Stimulated activated CD8-positive, alpha-beta memory T cell treated with anti-CD3 and anti-CD28 coated beads, Interleukin-12 subunit alpha, Interleukin-12 subunit beta, amount 100 ng/mL, for 1 hour (primary cell): ENCODE data around the gene ACAD9.
A peak's percentile ranks its signal among the peaks of the same experiment; 100 is the strongest.
"Not testable (repeated sequence)": the region's sequence is repeated elsewhere in the genome, so short reads cannot be mapped to it uniquely, and the experiment has no call there.

Experiments
- DNase-seq: peaks from one replicate; pipeline ENCODE4 v3.0.0-alpha.2; 2020; ENCODE audit warnings: low read depth

The ACAD9 gene

GRCh38 chr3:128895843-128896697 lies 16.6 kb downstream of the ACAD9 start:
- DNase-seq = no peak

DNA sequence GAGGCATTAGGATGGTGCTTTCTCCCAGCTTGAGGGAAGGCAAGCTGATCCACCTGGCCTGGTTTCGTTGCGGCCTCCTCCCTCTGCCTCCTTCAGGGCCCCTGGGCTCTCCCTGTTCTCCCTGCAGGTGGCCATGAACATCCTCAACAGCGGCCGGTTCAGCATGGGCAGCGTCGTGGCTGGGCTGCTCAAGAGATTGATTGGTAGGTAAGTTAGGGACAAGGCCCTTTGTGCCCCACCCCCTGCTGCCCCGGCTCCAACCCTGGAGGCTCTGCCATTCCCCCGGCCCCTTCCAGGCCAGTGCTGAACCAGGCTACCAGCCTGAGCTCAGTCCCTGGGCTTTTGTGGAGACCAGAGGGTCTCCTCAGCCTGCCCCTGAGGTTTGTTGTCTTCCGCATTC lies 23.0 kb downstream of the ACAD9 start:
- DNase-seq = no peak

DNA sequence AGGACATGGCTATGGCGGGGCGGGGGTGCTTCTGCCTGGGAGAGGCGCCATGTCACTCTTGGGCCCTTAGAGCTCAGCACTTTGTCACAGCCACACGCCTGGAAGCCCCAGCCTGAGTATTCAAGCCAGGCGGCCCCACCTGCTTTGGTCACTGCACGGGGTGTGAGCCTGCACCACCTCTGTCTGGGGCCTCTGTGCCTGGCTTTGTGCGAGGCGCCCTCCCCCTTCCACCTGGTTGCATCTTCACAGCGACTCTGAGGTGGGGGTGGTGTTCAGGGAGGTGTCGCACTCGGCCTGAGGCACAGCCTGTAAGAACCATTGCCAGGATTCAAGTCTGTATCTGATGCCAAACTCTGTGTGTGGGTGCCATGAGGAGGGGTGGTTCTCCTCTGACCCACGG lies 24.1 kb downstream of the ACAD9 start:
- no peak for DNase-seq

DNA sequence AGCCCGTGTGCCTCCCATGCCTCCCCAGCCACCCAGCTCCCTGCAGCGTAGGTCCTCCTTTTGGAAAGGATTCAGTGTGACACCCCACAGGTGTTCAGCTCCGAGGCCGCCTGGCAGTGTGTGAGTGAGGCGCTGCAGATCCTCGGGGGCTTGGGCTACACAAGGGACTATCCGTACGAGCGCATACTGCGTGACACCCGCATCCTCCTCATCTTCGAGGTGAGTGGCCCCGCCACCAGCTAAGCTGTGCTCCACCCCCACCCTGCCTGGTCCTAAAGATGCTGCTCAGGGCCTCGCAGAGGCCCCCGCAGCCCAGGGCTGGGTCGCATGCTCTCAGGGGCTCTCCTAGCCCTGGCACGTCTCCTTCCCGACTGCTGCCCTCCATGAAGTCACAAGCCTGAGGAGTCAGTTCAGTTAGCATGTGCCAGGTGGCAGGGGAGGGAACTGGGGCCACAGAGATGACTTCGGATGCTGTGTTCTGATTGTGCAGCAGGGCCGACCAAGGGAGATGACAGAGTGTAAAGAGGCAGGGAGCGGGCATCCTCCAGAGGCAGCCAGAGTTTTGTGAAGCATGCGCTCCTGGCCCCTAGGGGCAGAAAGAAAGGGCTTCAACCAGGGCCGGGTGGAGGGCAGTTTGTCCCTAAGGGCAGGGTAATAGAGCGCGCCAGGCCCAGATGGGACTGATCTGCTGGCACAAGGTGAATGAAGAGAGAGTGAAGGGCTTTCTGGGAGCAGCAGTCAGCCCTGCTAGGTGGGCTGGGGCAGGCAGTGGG lies 26.8 kb downstream of the ACAD9 start:
- no peak for DNase-seq

DNA sequence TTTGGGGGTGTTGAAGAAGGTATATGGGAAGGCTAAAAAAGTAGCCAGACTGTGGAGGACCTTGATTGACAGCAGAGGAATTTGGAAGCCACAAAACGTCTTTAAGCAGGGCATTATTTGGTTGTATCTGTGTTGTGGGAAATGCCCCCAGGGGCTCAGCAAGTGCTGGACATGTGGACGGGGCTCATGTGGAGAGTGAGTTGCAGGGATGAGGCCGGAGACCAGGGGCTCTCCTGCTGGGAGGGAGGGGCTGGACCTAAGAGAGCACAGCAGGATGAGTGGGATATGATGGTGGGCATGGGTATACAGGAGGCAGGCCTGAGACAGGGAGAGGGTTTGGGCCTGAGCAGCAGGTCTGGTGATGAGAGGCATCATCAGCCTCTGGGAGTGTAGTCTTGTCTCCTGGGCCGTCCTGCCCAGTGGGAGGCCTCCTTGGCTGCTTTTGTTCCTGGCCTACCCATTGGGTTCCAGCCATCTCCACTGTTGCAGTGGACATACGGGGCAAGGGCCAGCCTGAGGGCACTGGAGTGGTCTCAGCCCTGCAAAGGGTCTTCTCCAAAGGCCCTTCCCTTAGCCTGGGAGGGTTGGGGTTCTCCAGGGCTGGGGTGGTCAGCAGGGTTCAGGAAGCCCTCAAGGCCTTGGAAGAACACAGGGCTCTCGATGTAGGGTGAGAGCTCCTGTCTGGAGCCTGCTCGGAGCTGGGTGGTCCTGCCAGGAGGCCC lies 27.5 kb downstream of the ACAD9 start:
- DNase-seq = no peak

- no peak for DNase-seq
Measured at GRCh38 chr3:128907706-128908445, 28.5 kb downstream of the ACAD9 start.

DNA sequence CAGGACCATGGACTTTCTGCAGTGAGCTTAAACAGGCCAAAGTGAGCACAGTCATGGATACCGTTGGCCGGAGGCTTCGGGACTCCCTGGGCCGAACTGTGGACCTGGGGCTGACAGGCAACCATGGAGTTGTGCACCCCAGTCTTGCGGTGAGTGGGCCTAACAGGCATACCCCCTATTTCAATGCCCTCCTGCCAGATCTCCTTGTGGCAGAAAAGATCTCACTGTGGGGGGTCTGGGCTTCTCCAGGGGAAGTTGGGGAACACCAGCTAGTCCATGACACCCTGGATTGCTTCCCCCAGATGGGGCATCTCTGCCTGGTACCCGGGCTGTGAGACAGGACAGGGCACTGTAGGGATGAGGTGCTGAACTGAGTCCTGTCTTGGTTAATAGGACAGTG lies 29.5 kb downstream of the ACAD9 start:
- no peak for DNase-seq

GRCh38 chr3:128910006-128910405 lies 30.6 kb downstream of the ACAD9 start:
- no peak for DNase-seq

GRCh38 chr3:128911911-128912310 lies 32.5 kb downstream of the ACAD9 start:
- DNase-seq = no peak

DNA sequence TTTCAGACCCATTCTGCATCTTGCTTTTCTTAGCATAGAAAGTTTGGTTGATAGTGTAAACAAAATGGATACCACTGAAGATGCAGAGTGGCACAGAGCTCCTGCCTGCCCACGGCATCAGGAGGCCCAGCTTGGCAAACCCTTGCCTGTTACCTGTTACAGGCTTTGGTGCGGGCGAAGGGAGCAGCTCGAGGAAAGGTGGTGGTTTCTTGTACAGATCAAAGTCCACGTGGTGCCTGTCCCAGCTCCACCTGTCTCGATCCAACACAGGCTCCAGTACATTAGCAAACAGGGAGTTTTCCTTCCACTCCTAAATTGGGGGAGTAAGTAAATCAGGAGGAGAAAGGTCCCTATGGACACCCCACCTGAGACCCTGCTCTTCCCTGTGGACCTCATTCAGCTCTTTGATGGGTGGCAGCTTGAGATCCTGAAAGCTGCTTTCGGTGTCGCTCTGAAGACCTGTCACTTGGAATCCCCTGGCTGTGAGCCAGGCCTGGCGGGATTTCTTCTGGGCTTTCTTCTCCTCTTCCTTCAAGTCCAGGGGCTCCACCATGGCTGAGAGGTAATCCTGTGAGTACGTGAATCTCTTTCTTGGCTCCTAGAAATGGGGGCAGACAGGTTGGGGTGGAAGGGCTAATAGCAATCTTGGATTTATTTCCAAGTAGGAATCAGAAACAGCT lies 35.7 kb downstream of the ACAD9 start:
- no peak for DNase-seq

DNA sequence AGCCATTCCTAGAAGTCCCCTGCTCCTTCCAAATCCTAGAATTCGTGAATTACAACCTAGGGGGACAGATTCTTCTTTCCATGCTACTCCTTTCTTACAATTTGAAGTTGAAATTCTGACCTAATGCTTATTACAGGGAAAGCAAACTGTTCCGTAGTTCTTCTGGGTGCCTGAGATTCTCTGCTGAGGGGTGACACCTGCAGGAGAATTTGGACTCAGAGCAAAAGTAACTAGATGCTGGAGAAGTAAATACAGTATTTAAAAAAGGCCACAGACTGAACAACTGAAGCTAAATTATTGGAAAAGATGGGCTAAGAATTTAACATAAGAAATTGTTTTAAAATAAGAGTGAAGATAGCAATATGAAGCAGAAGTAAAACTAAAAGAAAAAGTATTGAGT lies 37.9 kb downstream of the ACAD9 start:
- DNase-seq = no peak

DNA sequence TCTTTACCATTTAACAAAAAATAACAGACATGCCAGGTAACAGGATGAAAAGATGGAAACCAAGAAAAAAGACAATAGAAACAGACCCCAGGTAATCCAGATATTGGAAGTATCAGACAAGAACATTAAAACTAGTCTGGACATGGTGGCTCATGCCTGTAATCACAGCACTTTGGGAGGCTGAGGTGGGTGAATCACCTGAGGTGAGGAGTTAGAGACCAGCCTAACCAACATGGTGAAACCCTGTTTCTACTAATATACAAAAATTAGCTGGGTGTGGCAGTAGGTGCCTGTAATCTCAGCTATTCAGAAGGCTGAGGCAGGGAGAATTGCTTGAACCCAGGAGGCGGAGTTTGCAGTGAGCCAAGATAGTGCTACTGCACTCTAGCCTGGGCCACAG lies 40.6 kb downstream of the ACAD9 start:
- DNase-seq = no peak

DNA sequence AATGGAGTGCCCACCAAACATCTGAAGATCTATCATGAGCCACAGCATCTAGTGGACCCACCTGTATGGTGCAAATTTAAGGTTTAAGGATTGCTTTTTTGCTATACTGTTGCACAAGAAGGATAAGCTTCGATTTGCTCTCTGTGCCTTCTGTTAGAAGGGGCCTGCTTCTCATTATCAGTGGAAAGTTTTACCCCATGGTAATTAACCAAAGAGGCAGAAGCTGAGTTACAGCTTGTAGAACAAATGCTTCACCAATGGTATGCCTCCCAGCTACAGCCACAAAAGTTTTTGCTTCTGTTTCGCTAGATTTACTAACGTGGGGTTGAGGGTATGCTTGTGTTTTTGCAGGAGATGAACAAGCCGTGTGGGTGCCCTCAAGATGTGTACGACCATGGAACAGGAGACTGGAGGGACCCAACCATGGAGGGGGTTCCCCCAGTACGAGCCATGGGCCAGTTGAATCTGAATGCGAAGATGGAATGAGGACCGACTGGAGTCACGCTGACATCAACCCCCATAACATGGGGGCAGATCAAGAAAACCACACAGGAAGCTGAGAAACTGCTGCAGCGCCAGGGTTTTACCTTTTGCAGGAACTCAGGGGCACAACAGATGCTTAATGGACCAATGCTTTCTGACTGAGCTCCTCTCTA lies 43.5 kb downstream of the ACAD9 start:
- peak; percentile 21 for DNase-seq

GRCh38 chr3:128923576-128923975 lies 44.2 kb downstream of the ACAD9 start:
- no peak for DNase-seq

GRCh38 chr3:128923986-128924385 lies 44.6 kb downstream of the ACAD9 start:
- not testable (repeated sequence) for DNase-seq

DNA sequence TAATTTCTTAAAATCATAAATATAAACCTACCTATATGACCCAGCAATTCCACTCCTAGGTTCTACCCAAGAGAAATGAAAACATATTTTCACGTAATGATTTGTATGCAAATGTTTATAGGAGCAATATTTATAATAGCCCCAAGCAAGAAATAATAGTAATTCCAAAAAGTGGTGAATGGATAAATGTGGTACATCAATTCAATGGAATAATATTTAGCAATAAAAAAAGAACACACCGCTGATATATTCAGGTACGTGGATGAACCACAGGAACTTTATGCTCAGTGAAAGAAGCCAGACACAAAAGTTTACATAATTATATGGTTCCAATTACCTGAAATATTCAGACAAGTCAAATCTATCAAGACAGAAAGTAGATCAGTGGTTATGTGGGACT lies 49.9 kb downstream of the ACAD9 start:
- no peak for DNase-seq

DNA sequence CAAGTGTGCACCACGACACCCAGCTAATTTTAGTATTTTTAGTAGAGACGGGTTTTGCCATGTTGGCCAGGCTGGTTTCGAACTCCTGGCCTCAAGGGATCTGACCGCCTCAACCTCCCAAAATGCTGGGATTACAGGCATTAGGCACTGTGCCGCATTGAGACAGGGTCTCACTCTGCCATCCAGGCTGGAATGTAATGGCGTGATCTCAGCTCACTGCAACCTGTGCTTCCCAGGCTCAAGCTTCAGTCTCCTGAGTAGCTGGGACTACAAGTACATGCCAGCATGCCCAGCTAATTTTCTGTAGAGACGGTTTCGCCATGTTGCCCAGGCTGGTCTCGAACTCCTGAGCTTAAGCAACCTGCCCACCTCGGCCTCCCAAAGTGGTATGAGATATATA lies 51.6 kb downstream of the ACAD9 start:
- no peak for DNase-seq

- DNase-seq = no peak
Measured at GRCh38 chr3:128932516-128933212, 53.2 kb downstream of the ACAD9 start.

DNA sequence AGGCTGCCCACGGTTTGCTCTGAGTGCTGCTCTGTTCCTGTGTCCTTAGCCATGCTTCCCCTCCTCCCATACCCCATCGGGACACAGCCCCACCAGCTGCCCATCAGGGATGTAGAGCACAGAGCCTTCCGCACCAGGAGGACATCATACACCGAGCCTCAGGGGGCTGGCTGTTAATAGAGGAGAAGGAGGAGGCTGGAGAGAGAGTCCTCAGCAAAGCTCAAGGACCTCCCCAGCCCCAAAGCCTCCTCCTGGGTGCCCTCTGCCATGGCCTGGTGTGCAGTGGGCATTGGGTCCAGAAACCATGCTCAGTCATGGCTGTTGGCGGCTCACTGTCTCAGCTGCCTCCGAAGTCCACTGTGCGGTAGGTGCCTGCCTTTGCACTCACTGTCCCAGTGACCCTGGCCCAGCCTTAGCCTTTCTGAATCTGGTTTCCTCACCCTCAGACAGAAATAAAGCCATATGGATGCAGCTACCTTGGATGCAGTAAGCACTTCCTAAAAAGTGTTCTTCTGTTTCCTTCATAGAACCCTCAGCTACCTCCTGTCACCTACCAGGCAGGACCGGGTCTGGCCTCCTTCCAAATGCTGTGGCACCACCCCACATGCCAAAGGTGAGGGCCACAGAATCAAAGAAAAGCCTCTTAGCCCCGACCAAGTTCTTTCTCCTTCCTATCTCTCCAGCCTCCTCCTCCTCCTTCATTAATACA lies 53.9 kb downstream of the ACAD9 start:
- no peak for DNase-seq

- no peak for DNase-seq
Measured at GRCh38 chr3:128933922-128934253, 54.5 kb downstream of the ACAD9 start.
